ENCODE measurements around the gene NPTXR.

NPTXR gene

DNA sequence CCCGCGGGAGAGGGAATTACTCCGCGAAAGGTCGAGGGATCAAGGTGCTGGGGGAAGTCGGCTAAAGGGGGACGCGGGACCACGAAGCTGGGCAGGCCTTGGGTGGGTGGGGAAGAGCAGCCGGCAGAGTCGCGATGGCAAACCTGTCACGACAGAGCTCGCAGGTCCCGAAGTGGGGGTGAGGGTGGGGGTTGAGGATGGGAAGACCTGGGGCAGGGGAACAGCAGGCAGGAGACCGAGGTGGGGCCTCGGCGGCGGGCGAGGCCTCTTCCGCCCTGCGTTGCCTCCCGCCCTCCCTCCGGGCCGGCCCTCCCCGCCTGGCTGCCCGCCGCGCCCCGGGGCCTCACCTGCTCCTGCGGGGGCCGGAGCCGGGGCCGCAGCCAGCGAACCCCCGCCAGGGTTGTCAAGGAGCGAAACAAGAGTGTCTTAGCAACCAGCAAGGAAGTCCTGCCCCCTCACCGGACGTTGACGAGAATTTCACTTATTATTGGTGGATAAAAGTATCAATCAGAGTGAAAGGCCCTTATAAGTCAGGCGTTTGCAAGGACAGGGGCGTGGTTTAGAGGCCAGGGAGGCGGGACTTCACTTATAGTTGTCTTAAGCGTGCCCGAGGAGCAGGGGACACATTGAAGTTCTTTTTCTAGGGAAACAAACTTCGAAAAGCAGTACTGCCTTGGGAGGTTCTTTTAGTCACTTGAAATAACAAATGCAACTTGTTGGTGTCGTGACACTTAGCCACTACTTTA lies 49.9 kb downstream of the NPTXR start, which contains the start of gene DNAL4:
TSS of gene DNAL4 (minus strand) at position 423 of the 746 bp plus-strand sequence. CDS start 11,412 bp downstream, outside the sequence.
- peak within 1 kb of the TSS; percentile 75 for H3K4me3 ChIP-seq (ENCODE audit: low read length)
- no peaks in the 10 kb centered on the region for H3K9me2 ChIP-seq (replicated peaks; ENCODE audit: insufficient read depth, low read length)
- H3K4me2 ChIP-seq (ENCODE audit: low read depth, low read length): peak within 1 kb of the TSS; percentile 61
- peaks cover 35% of the 10 kb centered on the region for H3K27me3 ChIP-seq (replicated peaks; ENCODE audit: insufficient read depth, low read length)
- peak; percentile 99 for DNase-seq
- no peaks in the 10 kb centered on the region for H3K79me2 ChIP-seq (ENCODE audit: low read length)
- peak within 1 kb of the TSS; percentile 51; the same call in 1 of the 2 replicates for H3K9ac ChIP-seq (ENCODE audit: low read length)
- TF ChIP-seq, protein P1, sequence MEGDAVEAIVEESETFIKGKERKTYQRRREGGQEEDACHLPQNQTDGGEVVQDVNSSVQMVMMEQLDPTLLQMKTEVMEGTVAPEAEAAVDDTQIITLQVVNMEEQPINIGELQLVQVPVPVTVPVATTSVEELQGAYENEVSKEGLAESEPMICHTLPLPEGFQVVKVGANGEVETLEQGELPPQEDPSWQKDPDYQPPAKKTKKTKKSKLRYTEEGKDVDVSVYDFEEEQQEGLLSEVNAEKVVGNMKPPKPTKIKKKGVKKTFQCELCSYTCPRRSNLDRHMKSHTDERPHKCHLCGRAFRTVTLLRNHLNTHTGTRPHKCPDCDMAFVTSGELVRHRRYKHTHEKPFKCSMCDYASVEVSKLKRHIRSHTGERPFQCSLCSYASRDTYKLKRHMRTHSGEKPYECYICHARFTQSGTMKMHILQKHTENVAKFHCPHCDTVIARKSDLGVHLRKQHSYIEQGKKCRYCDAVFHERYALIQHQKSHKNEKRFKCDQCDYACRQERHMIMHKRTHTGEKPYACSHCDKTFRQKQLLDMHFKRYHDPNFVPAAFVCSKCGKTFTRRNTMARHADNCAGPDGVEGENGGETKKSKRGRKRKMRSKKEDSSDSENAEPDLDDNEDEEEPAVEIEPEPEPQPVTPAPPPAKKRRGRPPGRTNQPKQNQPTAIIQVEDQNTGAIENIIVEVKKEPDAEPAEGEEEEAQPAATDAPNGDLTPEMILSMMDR (IDR thresholded peaks at IDR 0.05; ENCODE audit: low read length): no peak
- no peak for TF ChIP-seq EZH2phosphoT487 (IDR thresholded peaks at IDR 0.05; ENCODE audit: low read length)
- TF ChIP-seq EZH2 (optimal IDR thresholded peaks at IDR 0.05; ENCODE audit: low read depth, low read length): no peak
- no peak within 1 kb of the TSS for H3K27ac ChIP-seq (ENCODE audit: low read length)
- H4K20me1 ChIP-seq (ENCODE audit: insufficient read depth, low read length): no peaks in the 10 kb centered on the region
- peaks cover 5% of the 10 kb centered on the region; the same call in 1 of the 2 replicates for H3K4me1 ChIP-seq (ENCODE audit: low read length)
- no peaks in the 10 kb centered on the region for H3K36me3 ChIP-seq (replicated peaks; ENCODE audit: insufficient read depth, low read length)
- no peaks in the 10 kb centered on the region for H3K9me3 ChIP-seq (replicated peaks; ENCODE audit: insufficient read depth, low read length)
- H3F3A ChIP-seq (ENCODE audit: insufficient read depth, low read length): no peaks in the 10 kb centered on the region
- H2AFZ ChIP-seq (ENCODE audit: low read length): peak within 1 kb of the TSS; percentile 62

DNA sequence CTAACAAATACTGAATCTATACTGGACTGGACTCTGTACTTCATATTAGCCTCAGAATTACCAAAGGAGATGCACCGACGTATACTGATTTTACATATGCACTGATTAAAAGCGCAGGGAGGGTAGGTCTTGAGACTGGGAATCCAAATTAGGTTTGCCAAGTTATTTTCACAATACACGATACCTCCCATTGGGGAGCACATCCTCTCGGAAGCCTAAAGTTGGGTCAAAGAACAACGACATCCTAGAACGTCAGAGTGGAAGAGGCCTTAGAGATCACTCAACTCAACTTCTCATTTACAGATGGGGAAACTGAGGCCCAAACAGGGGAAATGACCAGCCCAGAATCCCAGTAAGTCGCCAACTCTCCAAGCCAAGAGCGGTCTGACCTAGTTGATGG lies 50.5 kb downstream of the NPTXR start:
- Histone ChIP-seq H3K4me2 (ENCODE audit: low read depth, low read length) (peak overlapping the region; percentile 61), H3K36me3 (replicated peaks; ENCODE audit: insufficient read depth, low read length) (no peaks in the 10 kb centered on the region), H3K27me3 (replicated peaks; ENCODE audit: insufficient read depth, low read length) (peaks cover 29% of the 10 kb centered on the region), H4K20me1 (ENCODE audit: insufficient read depth, low read length) (no peaks in the 10 kb centered on the region), H3K27ac (ENCODE audit: low read length) (no peak overlapping the region), H3K4me1 (ENCODE audit: low read length) (peaks cover 5% of the 10 kb centered on the region; the same call in 1 of the 2 replicates), H3K9me3 (replicated peaks; ENCODE audit: insufficient read depth, low read length) (no peaks in the 10 kb centered on the region), H3K79me2 (ENCODE audit: low read length) (no peaks in the 10 kb centered on the region), H2AFZ (ENCODE audit: low read length) (peak overlapping the region; percentile 41), H3K4me3 (ENCODE audit: low read length) (peak overlapping the region; percentile 75), H3K9me2 (replicated peaks; ENCODE audit: insufficient read depth, low read length) (no peaks in the 10 kb centered on the region), H3F3A (ENCODE audit: insufficient read depth, low read length) (no peaks in the 10 kb centered on the region), H3K9ac (ENCODE audit: low read length) (peak overlapping the region; percentile 51; the same call in 1 of the 2 replicates)
- no peak for DNase-seq
- TF ChIP-seq, protein P1 (IDR thresholded peaks at IDR 0.05; ENCODE audit: low read length): no peak
- no peak for TF ChIP-seq EZH2 (optimal IDR thresholded peaks at IDR 0.05; ENCODE audit: low read depth, low read length)
- TF ChIP-seq EZH2phosphoT487 (IDR thresholded peaks at IDR 0.05; ENCODE audit: low read length): no peak

DNA sequence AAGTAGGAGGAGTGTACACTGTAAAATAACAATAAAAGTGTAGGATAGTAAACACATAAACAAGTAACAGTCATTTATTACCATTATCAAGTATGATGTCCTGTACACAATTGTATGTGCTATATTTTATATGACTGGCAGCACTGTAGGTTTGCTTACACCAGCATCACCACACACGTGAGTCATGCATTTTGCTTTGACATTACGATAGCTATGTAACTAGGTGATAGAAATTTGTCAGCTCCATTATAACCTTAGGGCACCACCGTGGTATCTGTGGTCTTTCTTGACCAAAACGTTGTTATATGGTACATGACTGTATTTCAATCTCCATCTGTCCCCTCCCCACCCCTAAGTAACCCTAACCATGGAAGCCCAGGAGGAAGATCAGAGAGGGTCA lies 51.0 kb downstream of the NPTXR start:
- Histone ChIP-seq H2AFZ (ENCODE audit: low read length) (no peak overlapping the region), H3K4me2 (ENCODE audit: low read depth, low read length) (no peak overlapping the region), H3K27me3 (replicated peaks; ENCODE audit: insufficient read depth, low read length) (peaks cover 24% of the 10 kb centered on the region), H3K36me3 (replicated peaks; ENCODE audit: insufficient read depth, low read length) (no peaks in the 10 kb centered on the region), H3F3A (ENCODE audit: insufficient read depth, low read length) (no peaks in the 10 kb centered on the region), H3K4me3 (ENCODE audit: low read length) (no peak overlapping the region), H3K27ac (ENCODE audit: low read length) (no peak overlapping the region), H4K20me1 (ENCODE audit: insufficient read depth, low read length) (no peaks in the 10 kb centered on the region), H3K9me2 (replicated peaks; ENCODE audit: insufficient read depth, low read length) (no peaks in the 10 kb centered on the region), H3K9ac (ENCODE audit: low read length) (no peak overlapping the region), H3K9me3 (replicated peaks; ENCODE audit: insufficient read depth, low read length) (no peaks in the 10 kb centered on the region), H3K4me1 (ENCODE audit: low read length) (peaks cover 5% of the 10 kb centered on the region; the same call in 1 of the 2 replicates), H3K79me2 (ENCODE audit: low read length) (no peaks in the 10 kb centered on the region)
- DNase-seq: no peak
- TF ChIP-seq EZH2phosphoT487 (IDR thresholded peaks at IDR 0.05; ENCODE audit: low read length) (no peak), EZH2 (optimal IDR thresholded peaks at IDR 0.05; ENCODE audit: low read depth, low read length) (no peak)
- TF ChIP-seq, protein P1 (IDR thresholded peaks at IDR 0.05; ENCODE audit: low read length): no peak
